GM18868 (cell line): Measurements from ENCODE around the gene SLFN13.
"Not testable (repeated sequence)": the region's sequence is repeated elsewhere in the genome, so short reads cannot be mapped to it uniquely, and the experiment has no call there.

Experiments used
- ATAC-seq: cut with Tn5 transposase; IDR thresholded peaks from one replicate; pipeline ENCODE4 v1.9.1; 2021; ENCODE audit warnings: mild to moderate bottlenecking, moderate library complexity; ENCODE audit not compliant: unreplicated experiment

SLFN13 gene

DNA sequence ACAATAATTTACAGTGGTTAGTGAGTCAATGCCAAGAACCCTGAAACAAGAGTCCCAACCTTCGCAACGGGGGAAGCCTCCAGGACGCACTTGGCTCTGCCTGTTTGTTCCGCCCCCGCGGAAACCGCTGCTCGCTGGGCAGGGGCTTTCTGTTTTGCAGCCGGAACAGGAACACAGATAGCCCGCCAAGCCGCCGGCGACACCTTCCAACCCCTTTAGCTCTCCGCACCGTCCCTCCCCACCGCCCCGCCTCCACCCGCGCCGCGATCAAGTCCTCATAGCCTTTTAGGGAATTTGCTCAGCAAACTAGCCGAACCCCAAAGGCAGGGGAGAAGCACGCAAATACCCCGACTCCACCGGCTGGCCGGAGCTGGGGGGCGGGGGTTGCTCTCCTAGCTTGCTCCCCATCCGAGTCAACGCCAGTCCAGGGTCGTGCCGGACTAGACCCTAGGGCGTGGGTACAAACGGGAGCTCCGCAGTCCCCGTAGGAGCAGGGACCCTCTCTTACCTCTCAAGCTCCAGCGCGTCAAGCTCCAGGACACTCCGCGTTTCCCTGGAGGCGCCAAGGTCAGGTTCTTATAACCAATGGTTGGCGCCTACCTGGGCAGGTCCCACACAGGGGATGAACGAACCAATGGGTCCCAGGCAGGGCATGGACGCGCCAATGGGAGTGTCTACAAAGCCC lies at the start of gene SLFN13:
TSS of gene SLFN13 (minus strand) at position 553 of the 685 bp plus-strand sequence. CDS start 3,086 bp downstream, outside the sequence.
- ATAC-seq = peak; percentile 78

- no peak for ATAC-seq
These were observed 48.1 kb upstream of the SLFN13 start for GRCh38 chr17:35496451-35497290.

- no peak for ATAC-seq
These were observed 44.5 kb upstream of the SLFN13 start for GRCh38 chr17:35493040-35493439.

- ATAC-seq = no peak
These were observed 42.9 kb upstream of the SLFN13 start for GRCh38 chr17:35491417-35491816.

DNA sequence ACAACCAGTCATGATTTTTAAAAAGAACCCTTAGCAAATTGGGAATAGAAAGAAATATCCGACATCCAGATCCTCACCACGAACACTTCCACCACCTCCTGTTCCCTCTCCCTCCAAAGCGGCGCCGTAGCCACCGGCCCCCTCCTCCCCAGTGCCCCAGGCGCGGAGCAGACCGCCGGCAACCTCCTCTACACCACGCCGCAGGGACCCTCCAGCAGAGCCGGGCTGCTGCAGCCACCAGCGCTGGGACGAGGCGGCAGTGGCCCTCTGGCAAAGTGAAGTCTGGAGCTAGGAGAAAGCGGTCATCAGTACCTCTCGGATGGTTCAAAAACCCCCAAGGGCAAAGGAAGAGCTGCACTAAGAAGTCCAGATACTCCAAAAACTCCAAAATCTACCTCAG lies 41.4 kb upstream of the SLFN13 start:
- no peak for ATAC-seq

- no peak for ATAC-seq
These were observed 40.4 kb upstream of the SLFN13 start for GRCh38 chr17:35488991-35489390.

- ATAC-seq = no peak
These were observed 38.6 kb upstream of the SLFN13 start for GRCh38 chr17:35486920-35487732.

DNA sequence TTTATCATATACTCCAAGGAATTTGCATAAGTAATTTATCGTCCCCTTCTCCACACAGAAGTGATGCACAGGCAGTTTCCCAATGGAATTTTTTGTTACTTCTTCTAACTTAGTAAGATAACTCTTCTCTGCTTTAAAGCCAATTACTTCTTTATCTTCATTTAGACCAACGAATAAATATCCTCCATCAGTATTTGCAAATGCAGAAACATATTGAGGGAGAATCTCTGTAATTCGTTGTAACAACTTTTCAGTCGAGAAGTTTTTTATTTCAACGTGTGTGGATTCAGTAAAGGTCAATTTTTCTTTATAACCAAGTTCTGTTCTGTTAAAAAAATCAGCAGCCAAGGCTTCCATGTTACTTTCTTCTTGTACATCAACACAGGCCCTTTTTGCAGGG lies 30.7 kb upstream of the SLFN13 start:
- ATAC-seq = no peak

- no peak for ATAC-seq
These were observed 28.7 kb upstream of the SLFN13 start for GRCh38 chr17:35477248-35477647.

- no peak for ATAC-seq
These were observed 27.8 kb upstream of the SLFN13 start for GRCh38 chr17:35476283-35476820.

GRCh38 chr17:35468475-35468874 lies 19.9 kb upstream of the SLFN13 start:
- ATAC-seq = no peak

- no peak for ATAC-seq
These were observed 19.3 kb upstream of the SLFN13 start for GRCh38 chr17:35467824-35468223.

DNA sequence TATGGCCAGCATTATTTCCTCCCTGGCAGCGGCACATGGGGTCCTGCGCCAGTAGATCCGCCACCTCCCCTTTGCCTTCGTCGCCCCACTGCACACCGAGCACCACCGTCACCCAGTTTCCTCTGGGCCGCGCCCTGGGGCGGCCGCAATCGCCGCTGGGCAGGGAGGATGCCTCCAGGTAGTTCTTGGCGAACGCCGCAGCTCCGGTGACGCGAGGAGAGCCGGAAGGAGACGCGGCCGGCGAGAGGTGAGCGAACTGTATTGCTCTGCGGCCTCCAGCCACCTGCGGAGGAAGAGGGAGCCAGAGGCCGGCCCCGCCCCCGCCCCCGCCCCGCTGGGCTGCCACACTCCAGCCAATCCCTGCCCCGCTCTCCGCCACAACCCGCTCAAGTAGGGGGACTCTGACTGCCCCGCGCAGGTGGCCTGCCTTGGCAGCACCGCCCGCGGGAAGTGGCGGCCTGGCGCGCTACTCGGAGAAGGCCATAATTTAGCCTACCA lies 11.8 kb upstream of the SLFN13 start:
- peak; percentile 59 for ATAC-seq

DNA sequence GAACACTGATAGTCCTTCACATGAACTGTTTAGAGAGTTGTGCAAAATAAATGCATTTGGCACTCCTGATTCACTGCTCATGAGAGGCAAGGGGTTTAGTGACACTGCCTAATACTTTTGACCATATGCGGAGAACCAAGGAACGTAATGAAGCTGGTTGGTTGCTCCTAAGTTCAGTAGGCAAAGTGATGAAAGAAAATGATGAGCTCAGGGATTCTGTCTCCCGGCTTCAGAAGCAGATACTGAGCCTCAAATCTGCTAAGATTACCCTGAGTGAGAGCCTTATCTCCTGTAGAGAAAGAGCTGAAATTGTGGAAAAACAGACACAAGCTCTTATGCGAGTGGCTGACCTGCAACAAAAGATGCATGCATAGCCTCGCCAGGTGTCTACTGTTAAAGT lies 5.5 kb upstream of the SLFN13 start:
- not testable (repeated sequence) for ATAC-seq

DNA sequence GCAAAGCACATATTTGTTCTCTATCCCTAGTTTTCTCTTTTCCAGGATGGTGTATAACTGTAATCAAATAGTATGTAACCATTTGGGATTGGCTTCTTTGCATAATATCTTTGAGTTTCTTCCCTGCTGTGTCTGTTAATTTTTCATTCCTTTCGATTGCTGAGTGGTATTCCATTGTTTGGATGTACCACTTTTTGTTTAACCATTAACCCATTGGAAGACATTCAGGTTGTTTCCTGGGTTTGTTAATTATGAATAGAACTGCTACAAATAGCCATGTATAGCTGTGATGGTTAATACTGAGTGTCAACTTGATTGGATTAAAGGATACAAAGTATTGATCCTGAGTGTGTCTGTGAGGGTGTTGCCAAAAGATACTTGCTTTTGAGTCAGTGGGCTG lies 4.6 kb upstream of the SLFN13 start:
- ATAC-seq = no peak

DNA sequence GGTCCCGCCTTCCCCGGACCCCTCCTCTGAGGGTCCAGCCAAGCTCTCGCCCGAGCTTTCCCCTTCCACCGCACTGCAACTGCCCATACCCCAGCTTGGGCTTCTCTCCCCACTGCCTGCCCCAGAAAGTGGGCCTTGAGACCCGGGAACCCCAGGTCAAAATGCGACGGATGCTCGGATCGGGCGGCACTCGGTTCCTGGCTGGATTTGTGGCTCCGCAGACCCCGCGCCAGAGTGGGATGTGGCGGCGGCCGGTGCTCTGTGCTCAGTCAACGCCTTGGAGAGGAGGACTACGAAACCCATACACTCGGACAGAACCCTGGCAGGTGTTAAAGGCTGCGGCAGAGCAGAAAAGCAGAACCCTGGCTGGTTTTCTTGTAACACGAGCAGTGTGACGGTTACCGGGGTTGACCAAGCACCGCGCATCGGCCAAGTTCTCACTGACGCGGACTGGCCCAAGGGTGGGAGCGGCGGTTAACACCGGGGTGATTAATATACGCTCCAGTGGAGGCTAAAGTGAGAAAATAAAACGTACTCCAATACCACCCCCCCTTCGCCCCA lies 885 bp upstream of the SLFN13 start:
- no peak for ATAC-seq

DNA sequence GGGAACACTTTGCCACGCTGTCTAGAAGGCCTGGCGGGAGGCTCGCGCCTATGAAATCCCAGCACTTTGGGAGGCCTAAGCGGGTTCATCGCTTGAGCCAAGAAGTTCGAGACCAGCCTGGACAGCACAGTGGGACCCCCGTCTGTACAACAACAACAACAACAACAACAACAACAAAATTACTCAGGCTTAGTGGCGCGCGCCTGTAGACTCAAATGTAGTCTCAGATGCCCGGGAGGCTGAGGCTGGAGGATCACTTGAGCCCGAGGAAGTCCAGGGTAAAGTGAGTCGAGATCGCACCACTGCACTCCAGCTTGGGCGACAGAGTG lies 297 bp upstream of the SLFN13 start:
- no peak for ATAC-seq

GRCh38 chr17:35447499-35447898 lies 1.1 kb downstream of the SLFN13 start:
- ATAC-seq = no peak

- no peak for ATAC-seq
These were observed 10.1 kb downstream of the SLFN13 start for GRCh38 chr17:35438433-35438832.

GRCh38 chr17:35433075-35433894 lies 15.3 kb downstream of the SLFN13 start:
- peak; percentile 41 for ATAC-seq
